Measurements from ENCODE around the gene SLC35F1. TPM values are rescaled to one million over a fixed set of nuclear protein-coding genes. Genes with fewer than 3 reads are reported as not detected.

Gene SLC35F1
- total and polyA plus RNA-seq, 10 of the 15 experiments (the other 5 are each of a cell fraction or from before 2014, with no cell fraction given): 0.01 TPM; not detected in 9

DNA sequence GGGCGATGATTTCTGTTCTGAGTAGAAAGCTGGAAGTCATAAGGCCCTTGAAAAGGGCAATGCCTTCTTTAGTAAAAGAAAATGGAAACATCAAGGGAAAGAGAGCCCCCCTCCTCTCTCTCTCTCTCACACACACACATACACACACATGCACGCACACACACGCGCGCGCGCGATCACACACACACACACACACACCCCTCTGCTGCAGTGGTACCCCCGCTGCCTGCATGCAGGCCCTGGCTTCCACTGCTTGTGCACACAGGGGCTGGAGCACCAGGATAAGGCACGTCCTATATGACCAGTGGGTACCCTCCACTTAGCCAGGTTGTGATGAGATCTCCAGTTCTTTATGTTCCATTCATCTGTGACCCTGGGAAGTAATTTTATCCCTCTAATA is 300.9 kb downstream of the SLC35F1 start:
- H2AFZ ChIP-seq (ENCODE audit: control insufficient read depth, low read depth, low read length): no peak overlapping the region
- H4K20me1 ChIP-seq (ENCODE audit: control insufficient read depth, insufficient read depth): no peaks in the 10 kb centered on the region
- no peaks in the 10 kb centered on the region for H3K79me2 ChIP-seq (ENCODE audit: control insufficient read depth, insufficient read depth, low read length)
- H3K4me1 ChIP-seq (ENCODE audit: control insufficient read depth, insufficient read depth, low read length): no peaks in the 10 kb centered on the region
- BruUV-seq (replicated peaks): no TSS peak
- CTCF ChIA-PET: no interaction called here
- POLR2A ChIA-PET: no interaction called here
- in situ Hi-C loops (cut with MboI): no loop called here
- DNase-seq (ENCODE audit: low read depth, low spot score) (no peak), ATAC-seq (no peak), FAIRE-seq (no peak)
- no peaks in the 10 kb centered on the region for H3K9me3 ChIP-seq (replicated peaks; ENCODE audit: control insufficient read depth, insufficient read depth, low read length)
- H3K27me3 ChIP-seq (replicated peaks in 1 of 2; ENCODE audit: control insufficient read depth in 2 of 2, insufficient read depth in 2 of 2, low read length in 1 of 2): no peaks in the 10 kb centered on the region
- no peak overlapping the region for H3K27ac ChIP-seq (ENCODE audit: control insufficient read depth, insufficient read depth)
- intact Hi-C loops (cut with micrococcal nuclease; ENCODE audit: unreplicated experiment): no loop called here
- no peak overlapping the region for H3K4me2 ChIP-seq (ENCODE audit: control insufficient read depth, insufficient read depth)
- SMC1A ChIA-PET (ENCODE audit: uncharacterized antibody, unreplicated experiment): interaction anchor here (1.6 kb wide), 1 partner anchor 10 kb away, joined by 4 read pairs; no protein-coding TSS in a partner anchor
- no peaks in the 10 kb centered on the region for H3K36me3 ChIP-seq (ENCODE audit: control insufficient read depth in 2 of 2, insufficient read depth in 2 of 2, low read length in 1 of 2)
- WGBS (ENCODE audit: insufficient coverage, insufficient replicate concordance, low lambda C conversion rate, missing lambda C conversion rate): 69% methylated on average over 10 of the region's 10 CpGs
- RAD21 ChIA-PET (ENCODE audit: unreplicated experiment): no interaction called here
- H3K4me3 ChIP-seq: no peak overlapping the region
- H3K9ac ChIP-seq (ENCODE audit: control insufficient read depth, insufficient read depth, low read length): no peak overlapping the region
- TF ChIP-seq NFYA (IDR thresholded peaks at IDR 0.05; ENCODE audit: borderline replicate concordance, low read depth, low read length) (no peak), IKZF1 (conservative IDR thresholded peaks at IDR 0.05) (no peak), NR2F1 (conservative IDR thresholded peaks at IDR 0.05) (no peak), JUNB (IDR thresholded peaks at IDR 0.05) (no peak), CBX5 (IDR thresholded peaks at IDR 0.05; ENCODE audit: low read depth) (no peak), NR2C2 (IDR thresholded peaks at IDR 0.05; ENCODE audit: borderline replicate concordance, control insufficient read depth, insufficient read length, low read depth) (no peak), TAF1 (IDR thresholded peaks at IDR 0.05; ENCODE audit: borderline replicate concordance, low read depth, low read length) (no peak), CHD1 (IDR thresholded peaks at IDR 0.05; ENCODE audit: low read depth, low read length) (no peak)
- TF ChIP-seq, protein P1, sequence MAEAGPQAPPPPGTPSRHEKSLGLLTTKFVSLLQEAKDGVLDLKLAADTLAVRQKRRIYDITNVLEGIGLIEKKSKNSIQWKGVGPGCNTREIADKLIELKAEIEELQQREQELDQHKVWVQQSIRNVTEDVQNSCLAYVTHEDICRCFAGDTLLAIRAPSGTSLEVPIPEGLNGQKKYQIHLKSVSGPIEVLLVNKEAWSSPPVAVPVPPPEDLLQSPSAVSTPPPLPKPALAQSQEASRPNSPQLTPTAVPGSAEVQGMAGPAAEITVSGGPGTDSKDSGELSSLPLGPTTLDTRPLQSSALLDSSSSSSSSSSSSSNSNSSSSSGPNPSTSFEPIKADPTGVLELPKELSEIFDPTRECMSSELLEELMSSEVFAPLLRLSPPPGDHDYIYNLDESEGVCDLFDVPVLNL (IDR thresholded peaks at IDR 0.05; ENCODE audit: low read depth, low read length): no peak
- TF ChIP-seq, protein P2, sequence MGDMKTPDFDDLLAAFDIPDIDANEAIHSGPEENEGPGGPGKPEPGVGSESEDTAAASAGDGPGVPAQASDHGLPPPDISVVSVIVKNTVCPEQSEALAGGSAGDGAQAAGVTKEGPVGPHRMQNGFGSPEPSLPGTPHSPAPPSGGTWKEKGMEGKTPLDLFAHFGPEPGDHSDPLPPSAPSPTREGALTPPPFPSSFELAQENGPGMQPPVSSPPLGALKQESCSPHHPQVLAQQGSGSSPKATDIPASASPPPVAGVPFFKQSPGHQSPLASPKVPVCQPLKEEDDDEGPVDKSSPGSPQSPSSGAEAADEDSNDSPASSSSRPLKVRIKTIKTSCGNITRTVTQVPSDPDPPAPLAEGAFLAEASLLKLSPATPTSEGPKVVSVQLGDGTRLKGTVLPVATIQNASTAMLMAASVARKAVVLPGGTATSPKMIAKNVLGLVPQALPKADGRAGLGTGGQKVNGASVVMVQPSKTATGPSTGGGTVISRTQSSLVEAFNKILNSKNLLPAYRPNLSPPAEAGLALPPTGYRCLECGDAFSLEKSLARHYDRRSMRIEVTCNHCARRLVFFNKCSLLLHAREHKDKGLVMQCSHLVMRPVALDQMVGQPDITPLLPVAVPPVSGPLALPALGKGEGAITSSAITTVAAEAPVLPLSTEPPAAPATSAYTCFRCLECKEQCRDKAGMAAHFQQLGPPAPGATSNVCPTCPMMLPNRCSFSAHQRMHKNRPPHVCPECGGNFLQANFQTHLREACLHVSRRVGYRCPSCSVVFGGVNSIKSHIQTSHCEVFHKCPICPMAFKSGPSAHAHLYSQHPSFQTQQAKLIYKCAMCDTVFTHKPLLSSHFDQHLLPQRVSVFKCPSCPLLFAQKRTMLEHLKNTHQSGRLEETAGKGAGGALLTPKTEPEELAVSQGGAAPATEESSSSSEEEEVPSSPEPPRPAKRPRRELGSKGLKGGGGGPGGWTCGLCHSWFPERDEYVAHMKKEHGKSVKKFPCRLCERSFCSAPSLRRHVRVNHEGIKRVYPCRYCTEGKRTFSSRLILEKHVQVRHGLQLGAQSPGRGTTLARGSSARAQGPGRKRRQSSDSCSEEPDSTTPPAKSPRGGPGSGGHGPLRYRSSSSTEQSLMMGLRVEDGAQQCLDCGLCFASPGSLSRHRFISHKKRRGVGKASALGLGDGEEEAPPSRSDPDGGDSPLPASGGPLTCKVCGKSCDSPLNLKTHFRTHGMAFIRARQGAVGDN (IDR thresholded peaks at IDR 0.05): no peak
